Endodermal cell (in vitro differentiated cells): Measurements from ENCODE around the gene ARID3B. TPM values are rescaled to one million over a fixed set of nuclear protein-coding genes. Genes with fewer than 3 reads are reported as not detected.

Experiments
- DNase-seq: peaks from one replicate; pipeline ENCODE4 v3.0.0-alpha.2; 2017
- H3K27ac ChIP-seq: 2 replicates; pipeline ENCODE4 v1.5.1; 2013; ENCODE audit warnings: mild to moderate bottlenecking, low read depth, low read length, moderate library complexity
- H3K27me3 ChIP-seq: 2 replicates; pipeline ENCODE4 v1.6.1; 2013; ENCODE audit warnings: mild to moderate bottlenecking, low read length, moderate library complexity; ENCODE audit not compliant: insufficient read depth, control insufficient read depth, poor library complexity, severe bottlenecking
- H3K36me3 ChIP-seq: 2 replicates; pipeline ENCODE4 v1.7.0; 2013; ENCODE audit warnings: mild to moderate bottlenecking, low read length, moderate library complexity; ENCODE audit not compliant: control insufficient read depth, insufficient read depth
- H3K4me1 ChIP-seq: one replicate; pipeline ENCODE4 v1.7.0; 2013; ENCODE audit warnings: low read length; ENCODE audit not compliant: control insufficient read depth, insufficient read depth
- H3K4me3 ChIP-seq: 2 replicates; pipeline ENCODE4 v1.5.1; 2013; ENCODE audit warnings: mild to moderate bottlenecking, low read length, moderate library complexity
- H3K9ac ChIP-seq: 2 replicates; pipeline ENCODE4 v1.6.1; 2013; ENCODE audit warnings: mild to moderate bottlenecking, low read length, moderate library complexity; ENCODE audit not compliant: poor library complexity, severe bottlenecking; ENCODE audit errors: extremely low read depth
- H3K9me3 ChIP-seq: 2 replicates; pipeline ENCODE4 v1.6.1; 2013; ENCODE audit warnings: mild to moderate bottlenecking, low read length, moderate library complexity; ENCODE audit not compliant: control insufficient read depth
- H3K27ac Mint-ChIP-seq: 2 replicates; pipeline ENCODE4 v1.8.0; 2020; ENCODE audit warnings: mixed read lengths
- H3K27me3 Mint-ChIP-seq: 2 replicates; pipeline ENCODE4 v1.8.0; 2021; ENCODE audit warnings: mild to moderate bottlenecking, mixed read lengths; ENCODE audit not compliant: insufficient read depth
- H3K36me3 Mint-ChIP-seq: 2 replicates; pipeline ENCODE4 v1.8.0; 2020; ENCODE audit warnings: low read depth, mixed read lengths
- H3K4me1 Mint-ChIP-seq: 2 replicates; pipeline ENCODE4 v1.8.0; 2020; ENCODE audit warnings: mixed read lengths
- H3K4me3 Mint-ChIP-seq: 2 replicates; pipeline ENCODE4 v1.8.0; 2020; ENCODE audit warnings: mild to moderate bottlenecking, moderate library complexity, mixed read lengths
- H3K9me3 Mint-ChIP-seq: 2 replicates; pipeline ENCODE4 v1.8.0; 2020; ENCODE audit warnings: mild to moderate bottlenecking, mixed read lengths
- WGBS, 2 experiments: methylation state at CpG; one replicate each; pipeline versions ENCODE4 v1.1.5 to v1.1.7; 2013; ENCODE audit warnings: missing lambda C conversion rate in 2 of 2, mixed read lengths in 1 of 2; ENCODE audit not compliant: insufficient coverage in 1 of 2, insufficient read length in 1 of 2; 5-methylcytosine and 5-hydroxymethylcytosine counted together
- total RNA-seq, 2 donors: library from RNA; stranded (reverse); fragmentation: NEBNext Ultra II Directional in 1 of 2; extraction: Animal tissue kit (Norgen Biotek cat#: 25700) in 1 of 2; gene quantifications; 2 replicates in 1 of 2; 3 replicates in 1 of 2; pipeline ENCODE4 v1.2.1, GENCODE V29; 2021
- TF ChIP-seq, protein P1 (sequence below): fragments of 200-600 bp; sonication (generic); conservative IDR thresholded peaks from 2 replicates; pipeline ENCODE4 v1.5.0; 2021; ENCODE audit warnings: antibody characterized with exemption, mild to moderate bottlenecking

ARID3B gene
- total RNA-seq, 2 donors from 2014 or later, result 98.1 to 99.4 TPM

DNA sequence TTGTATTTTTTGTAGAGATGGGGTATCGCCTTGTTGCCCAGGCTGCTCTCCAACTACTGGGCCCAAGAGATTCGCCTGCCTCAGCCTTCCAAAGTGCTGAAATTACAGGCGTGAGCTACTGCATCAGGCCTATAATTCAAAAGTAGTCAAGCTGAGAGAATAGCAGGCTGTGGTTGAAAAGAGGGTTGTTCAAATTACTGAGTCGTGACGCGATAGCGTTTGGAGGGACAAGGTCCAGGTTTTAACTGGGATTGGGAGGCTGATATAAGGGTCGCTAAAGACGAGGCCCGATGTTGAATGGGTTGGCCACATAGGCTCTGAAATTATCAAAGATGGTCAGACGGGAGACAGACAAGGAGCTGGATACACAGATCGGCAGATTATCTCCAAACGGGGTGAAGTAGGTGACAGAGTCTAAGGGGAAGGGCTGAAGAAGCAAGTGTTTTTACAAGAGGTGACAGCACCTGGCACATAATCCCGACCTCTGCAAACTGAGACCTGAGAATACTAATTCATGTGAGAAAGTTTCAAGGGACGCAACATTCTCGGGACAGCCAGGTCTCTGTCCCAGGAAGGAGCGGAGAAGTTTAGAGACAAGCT lies 759 bp upstream of the ARID3B start:
- DNase-seq, result peak; percentile 59
- Mint-ChIP-seq H3K4me3 (peak overlapping the region; percentile 96), H3K27ac (peak overlapping the region; percentile 94), H3K36me3 (peaks cover 14% of the 10 kb centered on the region), H3K9me3 (no peaks in the 10 kb centered on the region), H3K4me1 (peaks cover 44% of the 10 kb centered on the region), H3K27me3 (no peaks in the 10 kb centered on the region)
- TF ChIP-seq, protein P1, sequence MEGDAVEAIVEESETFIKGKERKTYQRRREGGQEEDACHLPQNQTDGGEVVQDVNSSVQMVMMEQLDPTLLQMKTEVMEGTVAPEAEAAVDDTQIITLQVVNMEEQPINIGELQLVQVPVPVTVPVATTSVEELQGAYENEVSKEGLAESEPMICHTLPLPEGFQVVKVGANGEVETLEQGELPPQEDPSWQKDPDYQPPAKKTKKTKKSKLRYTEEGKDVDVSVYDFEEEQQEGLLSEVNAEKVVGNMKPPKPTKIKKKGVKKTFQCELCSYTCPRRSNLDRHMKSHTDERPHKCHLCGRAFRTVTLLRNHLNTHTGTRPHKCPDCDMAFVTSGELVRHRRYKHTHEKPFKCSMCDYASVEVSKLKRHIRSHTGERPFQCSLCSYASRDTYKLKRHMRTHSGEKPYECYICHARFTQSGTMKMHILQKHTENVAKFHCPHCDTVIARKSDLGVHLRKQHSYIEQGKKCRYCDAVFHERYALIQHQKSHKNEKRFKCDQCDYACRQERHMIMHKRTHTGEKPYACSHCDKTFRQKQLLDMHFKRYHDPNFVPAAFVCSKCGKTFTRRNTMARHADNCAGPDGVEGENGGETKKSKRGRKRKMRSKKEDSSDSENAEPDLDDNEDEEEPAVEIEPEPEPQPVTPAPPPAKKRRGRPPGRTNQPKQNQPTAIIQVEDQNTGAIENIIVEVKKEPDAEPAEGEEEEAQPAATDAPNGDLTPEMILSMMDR, result no peak
- H3K36me3 ChIP-seq, result peaks cover 10% of the 10 kb centered on the region
- 7 to 9% methylated on average over 13 to 17 of the region's 17 CpGs for WGBS, 2 experiments
- peak overlapping the region; percentile 72 for H3K9ac ChIP-seq
- H3K27ac ChIP-seq, result peak overlapping the region; percentile 64
- peaks cover 7% of the 10 kb centered on the region for H3K4me1 ChIP-seq
- H3K27me3 ChIP-seq, result no peaks in the 10 kb centered on the region
- H3K9me3 ChIP-seq, result no peaks in the 10 kb centered on the region
- peak overlapping the region; percentile 90 for H3K4me3 ChIP-seq

DNA sequence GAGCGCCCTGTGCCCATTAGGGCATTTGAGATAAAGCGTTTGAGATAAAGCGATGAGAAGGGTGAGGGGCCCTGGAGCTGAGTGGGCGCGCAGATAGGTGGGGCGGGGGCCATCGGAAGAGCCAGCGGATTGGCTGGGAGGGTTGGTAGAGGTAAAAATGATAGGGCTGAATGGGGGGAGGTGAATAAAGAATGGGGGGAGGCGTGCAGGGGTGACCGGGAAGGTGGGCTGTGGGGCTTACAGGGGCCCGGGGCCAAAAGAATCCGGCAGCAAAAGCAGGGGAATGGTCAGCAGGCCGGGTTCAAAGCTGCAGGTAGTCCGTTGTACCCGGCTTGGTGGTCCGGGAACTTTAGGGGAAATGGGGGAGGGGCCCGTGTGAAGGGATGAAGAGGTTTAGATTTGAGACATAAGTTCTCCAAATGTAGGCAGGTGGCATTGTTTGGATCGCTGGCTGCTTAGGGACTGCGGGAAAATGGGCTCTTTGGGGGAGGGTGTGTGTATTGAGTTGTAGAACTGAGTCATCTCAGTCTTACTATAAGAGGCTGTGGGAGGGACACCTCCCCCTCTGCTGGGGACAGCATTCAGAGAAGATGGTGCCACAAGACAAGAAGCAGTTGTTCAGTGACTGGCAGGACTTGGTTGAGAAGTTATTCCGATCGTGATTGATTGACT lies 610 bp downstream of the ARID3B start:
- Histone ChIP-seq H3K27me3 (no peaks in the 10 kb centered on the region), H3K9ac (peak overlapping the region; percentile 85), H3K27ac (peak overlapping the region; percentile 75), H3K4me3 (peak overlapping the region; percentile 87), H3K36me3 (peaks cover 24% of the 10 kb centered on the region), H3K9me3 (no peaks in the 10 kb centered on the region), H3K4me1 (peaks cover 5% of the 10 kb centered on the region)
- peak overlapping the region; percentile 96 for H3K4me3 Mint-ChIP-seq
- TF ChIP-seq, protein P1, result no peak
- no peaks in the 10 kb centered on the region for H3K9me3 Mint-ChIP-seq
- peaks cover 28% of the 10 kb centered on the region for H3K36me3 Mint-ChIP-seq
- peak; percentile 80 for DNase-seq
- peak overlapping the region; percentile 98 for H3K27ac Mint-ChIP-seq
- H3K4me1 Mint-ChIP-seq, result peaks cover 39% of the 10 kb centered on the region
- no peaks in the 10 kb centered on the region for H3K27me3 Mint-ChIP-seq
- WGBS, 2 experiments, result 0 to 1% methylated on average over 18 to 21 of the region's 21 CpGs

DNA sequence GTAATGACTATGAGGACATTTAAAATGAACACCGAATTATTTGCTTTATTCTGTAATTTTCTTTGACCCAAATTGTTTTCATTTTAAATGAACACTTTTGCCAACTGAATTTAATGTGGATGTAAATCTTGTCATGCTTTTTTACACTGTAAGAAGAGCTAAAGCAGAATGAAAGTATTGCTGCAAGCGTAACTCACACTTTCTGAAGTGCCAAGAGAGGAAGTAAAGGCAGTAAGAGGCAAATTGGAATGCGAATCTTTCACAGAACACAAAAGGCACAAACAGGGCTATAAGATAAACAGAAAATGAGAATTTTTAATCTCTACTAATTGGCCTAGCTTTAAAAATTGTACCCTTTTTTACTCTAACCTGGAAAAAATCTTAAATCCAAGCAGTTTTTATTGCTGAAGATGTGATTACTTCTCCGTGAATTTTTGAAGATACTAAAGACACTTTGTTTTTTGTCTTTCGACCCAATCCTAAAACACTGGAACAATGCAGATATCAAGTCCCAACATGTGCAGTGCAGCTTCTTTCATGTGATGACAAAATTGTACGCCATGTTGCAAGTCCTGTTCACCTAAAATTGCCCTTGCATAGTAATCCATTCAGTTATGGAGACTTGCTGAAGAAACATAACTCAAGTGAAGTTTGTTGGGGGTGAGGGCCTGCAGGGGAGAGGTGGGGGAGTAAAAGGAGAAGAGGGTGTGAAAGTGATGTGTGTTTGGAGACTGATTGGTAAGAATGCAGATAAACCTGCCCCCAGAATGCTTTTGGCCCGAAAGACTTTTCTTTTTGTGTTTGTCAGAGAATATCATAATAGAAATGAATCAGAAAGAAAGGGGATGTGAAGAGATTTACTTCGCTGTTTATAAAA lies 1.4 kb downstream of the ARID3B start:
- DNase-seq, result no peak
- TF ChIP-seq, protein P1, result no peak
- H3K27me3 Mint-ChIP-seq, result no peaks in the 10 kb centered on the region
- Histone ChIP-seq H3K4me1 (peaks cover 5% of the 10 kb centered on the region), H3K36me3 (peaks cover 28% of the 10 kb centered on the region), H3K27me3 (no peaks in the 10 kb centered on the region), H3K9ac (peak overlapping the region; percentile 85), H3K4me3 (peak overlapping the region; percentile 87), H3K27ac (no peak overlapping the region), H3K9me3 (no peaks in the 10 kb centered on the region)
- peaks cover 34% of the 10 kb centered on the region for H3K36me3 Mint-ChIP-seq
- H3K9me3 Mint-ChIP-seq, result no peaks in the 10 kb centered on the region
- H3K27ac Mint-ChIP-seq, result peak overlapping the region; percentile 98
- H3K4me1 Mint-ChIP-seq, result peaks cover 35% of the 10 kb centered on the region
- 44% methylated on average over 6 to 7 of the region's 8 CpGs for WGBS, 2 experiments
- peak overlapping the region; percentile 96 for H3K4me3 Mint-ChIP-seq
